ELF-1 (cell line): Measurements from ENCODE around the gene CTSL.
A peak's percentile ranks its signal among the peaks of the same experiment; 100 is the strongest.
"Not testable (repeated sequence)": the region's sequence is repeated elsewhere in the genome, so short reads cannot be mapped to it uniquely, and the experiment has no call there.

Experiments used
- DNase-seq: peaks from one replicate; pipeline ENCODE4 v3.0.0-alpha.2; 2016; ENCODE audit warnings: low read depth, low spot score

Gene CTSL

DNA sequence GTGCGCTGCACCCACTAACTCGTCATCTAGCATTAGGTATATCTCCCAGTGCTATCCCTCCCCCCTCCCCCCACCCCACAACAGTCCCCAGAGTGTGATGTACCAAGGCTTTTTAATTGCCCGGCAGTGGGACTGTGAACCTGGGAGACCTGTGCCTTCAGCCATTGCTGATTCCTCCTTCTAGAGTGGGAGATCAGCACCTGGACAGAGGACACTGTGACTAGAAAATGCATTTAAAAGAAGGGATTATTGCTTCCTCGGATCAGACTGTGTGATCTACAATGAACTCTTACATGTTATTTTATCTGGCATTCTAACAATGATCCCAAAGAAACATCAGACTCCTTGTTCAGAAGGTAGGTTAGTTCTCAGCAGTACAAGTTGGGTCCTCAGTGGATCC lies 25.9 kb downstream of the CTSL start:
- DNase-seq, result no peak

DNA sequence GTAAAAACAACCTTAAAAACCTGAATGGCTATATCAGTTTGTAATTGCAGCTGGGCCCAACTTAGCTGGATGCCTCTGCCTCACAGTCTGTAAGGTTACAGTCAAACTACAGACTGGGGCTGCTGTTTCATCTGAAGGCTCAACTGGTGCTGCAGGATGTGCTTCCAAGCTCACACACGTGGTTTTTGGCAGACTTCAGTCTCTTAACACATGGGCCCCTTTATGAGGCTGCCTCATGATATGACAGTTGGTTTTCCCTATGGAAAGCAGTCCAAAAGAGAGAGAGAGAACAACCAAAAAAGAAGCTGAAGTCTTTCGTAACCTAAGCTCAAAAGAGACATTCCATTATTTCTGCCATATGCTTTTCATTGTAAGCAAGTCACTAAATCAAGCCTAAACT lies 27.4 kb downstream of the CTSL start:
- DNase-seq, result no peak

DNA sequence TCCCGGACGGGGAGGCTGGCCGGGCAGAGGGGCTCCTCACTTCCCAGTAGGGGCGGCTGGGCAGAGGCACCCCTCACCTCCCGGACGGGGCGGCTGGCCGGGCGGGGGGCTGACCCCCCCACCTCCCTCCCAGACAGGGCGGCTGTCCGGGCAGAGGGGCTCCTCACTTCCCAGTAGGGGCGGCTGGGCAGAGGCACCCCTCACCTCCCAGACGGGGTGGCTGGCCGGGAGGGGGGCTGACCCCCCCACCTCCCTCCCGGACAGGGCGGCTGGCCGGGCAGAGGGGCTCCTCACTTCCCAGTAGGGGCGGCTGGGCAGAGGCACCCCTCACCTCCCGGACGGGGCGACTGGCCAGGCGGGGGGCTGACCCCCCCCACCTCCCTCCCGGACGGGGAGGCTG lies 32.4 kb downstream of the CTSL start:
- DNase-seq, result not testable (repeated sequence)

- not testable (repeated sequence) for DNase-seq
Observed at GRCh38 chr9:87759980-87760379, 34.1 kb downstream of the CTSL start.

DNA sequence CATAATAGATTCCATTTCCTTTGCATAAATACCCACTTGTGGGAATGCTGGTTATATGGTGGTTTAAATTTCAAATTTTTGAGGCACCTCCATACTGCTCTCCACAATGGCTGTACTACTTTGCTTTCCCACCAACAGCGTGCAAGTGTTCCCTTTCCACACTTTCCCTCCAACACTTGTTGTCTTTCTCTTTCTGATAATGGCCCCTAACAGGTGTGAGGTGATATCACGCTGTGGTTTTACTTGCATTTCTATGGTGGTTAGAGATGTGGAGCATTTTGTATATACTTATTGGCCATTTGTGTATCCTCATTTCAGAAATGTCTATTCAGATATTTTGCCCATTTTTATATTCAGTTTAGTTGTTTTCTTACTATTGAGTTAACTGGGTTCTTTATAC lies 34.6 kb downstream of the CTSL start:
- DNase-seq, result no peak

DNA sequence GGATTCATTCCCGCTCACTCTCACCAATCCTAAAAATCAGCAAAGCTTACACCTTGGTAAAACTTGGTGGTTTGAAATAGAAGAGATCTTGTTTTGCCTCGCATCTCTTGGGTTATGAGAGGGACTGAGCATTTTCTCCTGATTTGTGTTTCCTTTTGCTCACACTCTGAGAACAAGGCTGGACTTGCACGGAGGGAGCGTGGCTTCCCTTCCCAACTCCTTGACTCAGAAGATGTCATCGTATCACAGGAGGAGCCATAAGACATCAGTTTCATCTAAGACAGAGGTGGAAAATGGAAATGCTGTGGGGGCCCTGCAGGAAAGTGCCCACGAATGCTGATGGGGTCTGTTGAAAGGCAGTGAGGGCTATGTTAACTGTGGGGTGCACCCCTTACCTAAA lies 37.4 kb downstream of the CTSL start:
- no peak for DNase-seq

GRCh38 chr9:87765521-87765920 lies 39.6 kb downstream of the CTSL start:
- DNase-seq, result no peak

- DNase-seq, result peak; percentile 81
Observed at GRCh38 chr9:87766697-87767096, 40.8 kb downstream of the CTSL start.

- no peak for DNase-seq
Observed at GRCh38 chr9:87770616-87771315, 44.8 kb downstream of the CTSL start.

DNA sequence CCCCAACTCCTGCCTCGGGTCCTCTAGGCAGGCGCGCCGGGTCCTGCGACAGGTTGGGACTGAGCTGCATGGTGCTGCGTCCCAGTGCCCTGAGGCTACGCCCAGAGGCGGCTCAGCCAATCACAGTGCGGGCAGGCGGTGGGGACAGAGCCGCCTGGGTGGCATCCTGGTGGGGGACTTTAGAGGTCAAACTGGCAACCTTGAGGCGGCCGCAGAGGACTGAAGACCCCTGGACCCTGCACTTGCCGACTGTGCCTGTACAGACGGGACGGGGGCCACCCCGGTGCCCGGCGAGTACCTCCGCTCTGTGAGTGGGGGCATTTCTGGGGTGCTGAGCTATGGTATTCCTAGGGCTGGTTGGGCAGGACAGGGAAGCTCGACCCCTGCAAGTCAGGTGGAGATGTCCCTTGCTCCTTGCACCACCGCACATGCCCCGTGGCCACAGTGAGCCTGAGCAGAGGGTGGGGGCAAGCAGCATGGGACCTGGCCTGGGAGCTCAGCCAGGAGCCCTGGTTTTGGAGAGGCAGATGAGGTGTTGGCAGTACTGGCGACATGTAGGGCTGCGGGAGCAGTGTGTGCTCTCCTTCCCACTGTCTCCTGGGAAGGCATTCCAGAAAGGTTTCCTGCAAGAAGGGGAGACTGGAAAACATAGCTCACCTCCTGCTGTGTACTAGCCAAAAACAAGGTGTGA lies 45.5 kb downstream of the CTSL start:
- DNase-seq, result peak; percentile 88

- DNase-seq, result no peak
Observed at GRCh38 chr9:87776481-87777379, 50.8 kb downstream of the CTSL start.

GRCh38 chr9:87778996-87779395 lies 53.1 kb downstream of the CTSL start:
- no peak for DNase-seq
